ENCODE measurements around the gene SLC12A2. TPM values are rescaled to one million over a fixed set of nuclear protein-coding genes. Genes with fewer than 3 reads are reported as not detected.

Gene SLC12A2
- total and polyA plus RNA-seq, 2 experiments from 2014 or later, result 8.1 to 21.3 TPM

- Histone ChIP-seq H3K79me2 (replicated peaks; ENCODE audit: insufficient read depth) (no peaks in the 10 kb centered on the region), H2AFZ (no peak overlapping the region), H3K4me1 (ENCODE audit: insufficient read depth) (no peaks in the 10 kb centered on the region), H3F3A (replicated peaks; ENCODE audit: low read depth) (no peaks in the 10 kb centered on the region), H4K20me1 (replicated peaks; ENCODE audit: insufficient read depth) (no peaks in the 10 kb centered on the region), H3K4me2 (no peak overlapping the region), H3K9me2 (ENCODE audit: insufficient read depth) (no peaks in the 10 kb centered on the region), H3K4me3 (no peak overlapping the region), H3K27ac (ENCODE audit: low read depth) (no peak overlapping the region), H3K27me3 (ENCODE audit: insufficient read depth) (no peaks in the 10 kb centered on the region), H3K36me3 (ENCODE audit: insufficient read depth) (no peaks in the 10 kb centered on the region)
- Mint-ChIP-seq H3K27me3 (ENCODE audit: insufficient read depth, low read depth, poor library complexity) (no peaks in the 10 kb centered on the region), H3K27ac (peak overlapping the region; percentile 5; the same call in 1 of the 2 replicates), H3K9me3 (no peaks in the 10 kb centered on the region), H3K4me3 (no peak overlapping the region), H3K4me1 (no peaks in the 10 kb centered on the region), H3K36me3 (ENCODE audit: low read depth) (no peaks in the 10 kb centered on the region)
- no peak for DNase-seq (ENCODE audit: low spot score)
- no peak for ATAC-seq
- no peak for TF ChIP-seq ETS1 (IDR thresholded peaks at IDR 0.05)
Observed at GRCh38 chr5:128062172-128062746, 21.3 kb upstream of the SLC12A2 start.

- Histone ChIP-seq H3F3A (replicated peaks; ENCODE audit: low read depth) (no peaks in the 10 kb centered on the region), H4K20me1 (replicated peaks; ENCODE audit: insufficient read depth) (no peaks in the 10 kb centered on the region), H3K4me1 (ENCODE audit: insufficient read depth) (no peaks in the 10 kb centered on the region), H3K79me2 (replicated peaks; ENCODE audit: insufficient read depth) (no peaks in the 10 kb centered on the region), H3K9me2 (ENCODE audit: insufficient read depth) (no peaks in the 10 kb centered on the region), H2AFZ (no peak overlapping the region), H3K27ac (ENCODE audit: low read depth) (no peak overlapping the region), H3K4me2 (no peak overlapping the region), H3K36me3 (ENCODE audit: insufficient read depth) (no peaks in the 10 kb centered on the region), H3K4me3 (no peak overlapping the region), H3K27me3 (ENCODE audit: insufficient read depth) (no peaks in the 10 kb centered on the region)
- Mint-ChIP-seq H3K9me3 (no peaks in the 10 kb centered on the region), H3K27ac (no peak overlapping the region), H3K4me3 (no peak overlapping the region), H3K36me3 (ENCODE audit: low read depth) (peaks cover 15% of the 10 kb centered on the region; the same call in 2 of the 3 replicates), H3K27me3 (ENCODE audit: insufficient read depth, low read depth, poor library complexity) (no peaks in the 10 kb centered on the region), H3K4me1 (no peaks in the 10 kb centered on the region; the same call in 2 of the 3 replicates)
- no peak for DNase-seq (ENCODE audit: low spot score)
- no peak for ATAC-seq
- no peak for TF ChIP-seq NANOG (IDR thresholded peaks at IDR 0.05; ENCODE audit: borderline replicate concordance)
- no peak for TF ChIP-seq EZH2 (IDR thresholded peaks at IDR 0.05; ENCODE audit: low read depth, unreplicated experiment)
- no peak for TF ChIP-seq CTCF (conservative IDR thresholded peaks at IDR 0.05; ENCODE audit: low read depth in 2 of 2)
- TF ChIP-seq REST (IDR thresholded peaks at IDR 0.05; ENCODE audit: unreplicated experiment), result no peak
- no peak for TF ChIP-seq CREB1 (CRISPR knock-in tag; IDR thresholded peaks at IDR 0.05; ENCODE audit: low read depth)
- no peak for TF ChIP-seq ZNF114 (CRISPR knock-in tag; IDR thresholded peaks at IDR 0.05)
- no peak for TF ChIP-seq ZNF331 (CRISPR knock-in tag; IDR thresholded peaks at IDR 0.05; ENCODE audit: low read depth)
- no peak for TF ChIP-seq ETS1 (IDR thresholded peaks at IDR 0.05)
- TF ChIP-seq EZH2phosphoT487 (IDR thresholded peaks at IDR 0.05; ENCODE audit: unreplicated experiment), result no peak
- TF ChIP-seq JUNB (IDR thresholded peaks at IDR 0.05; ENCODE audit: unreplicated experiment), result no peak
Observed at GRCh38 chr5:128074171-128074570, 9.4 kb upstream of the SLC12A2 start.

Measured in GM23338 (cell line).